WERI-Rb-1 (cell line): ENCODE data around the gene ASIC1.

Experiments used
- DNase-seq: peaks from one replicate; pipeline ENCODE4 v3.0.0-alpha.2; 2020
- H3K27ac ChIP-seq: fragments of 250-450 bp; sonication (Bioruptor Pico); 2 replicates; pipeline ENCODE4 v1.5.1; 2020; ENCODE audit warnings: mild to moderate bottlenecking, moderate library complexity
- H3K27me3 ChIP-seq: fragments of 250-450 bp; sonication (Bioruptor Pico); 2 replicates; pipeline ENCODE4 v1.5.1; 2021; ENCODE audit warnings: mild to moderate bottlenecking, low read depth, moderate library complexity; ENCODE audit not compliant: insufficient read depth, severe bottlenecking
- H3K36me3 ChIP-seq: fragments of 250-450 bp; sonication (Bioruptor Pico); 2 replicates; pipeline ENCODE4 v1.5.1; 2020; ENCODE audit warnings: mild to moderate bottlenecking, moderate library complexity
- H3K4me3 ChIP-seq: 2 replicates; pipeline ENCODE4 v1.5.1; 2011; ENCODE audit warnings: low read depth, mild to moderate bottlenecking, control low read depth, low read length
- H3K9me3 ChIP-seq: fragments of 250-450 bp; sonication (Bioruptor Pico); 2 replicates; pipeline ENCODE4 v1.5.1; 2021; ENCODE audit warnings: mild to moderate bottlenecking, moderate library complexity; ENCODE audit not compliant: severe bottlenecking
- CTCF ChIP-seq: IDR thresholded peaks from 2 replicates; pipeline ENCODE4 v1.5.1; 2011; ENCODE audit warnings: low read depth, mild to moderate bottlenecking, control low read depth, inconsistent platforms, low read length

ASIC1 gene

GRCh38 chr12:50066402-50066801 is 9.0 kb downstream of the ASIC1 start:
- no peak for TF ChIP-seq CTCF
- H3K27me3 ChIP-seq = no peaks in the 10 kb centered on the region
- no peak overlapping the region for H3K4me3 ChIP-seq
- DNase-seq = no peak
- no peaks in the 10 kb centered on the region for H3K9me3 ChIP-seq
- peaks cover 9% of the 10 kb centered on the region for H3K36me3 ChIP-seq
- no peak overlapping the region for H3K27ac ChIP-seq

GRCh38 chr12:50069069-50069468 is 11.7 kb downstream of the ASIC1 start:
- TF ChIP-seq CTCF = no peak
- H3K27me3 ChIP-seq = no peaks in the 10 kb centered on the region
- H3K36me3 ChIP-seq = 0 out of 2 replicates have a peak, but pooled peaks cover 6% of the 10 kb centered on the region
- DNase-seq = no peak
- H3K4me3 ChIP-seq = no peak overlapping the region
- H3K27ac ChIP-seq = no peak overlapping the region
- H3K9me3 ChIP-seq = no peaks in the 10 kb centered on the region

GRCh38 chr12:50069539-50069938 is 12.1 kb downstream of the ASIC1 start:
- DNase-seq = no peak
- H3K27me3 ChIP-seq = no peaks in the 10 kb centered on the region
- no peak for TF ChIP-seq CTCF
- H3K4me3 ChIP-seq = no peak overlapping the region
- no peak overlapping the region for H3K27ac ChIP-seq
- no peaks in the 10 kb centered on the region for H3K9me3 ChIP-seq
- H3K36me3 ChIP-seq = 0 out of 2 replicates have a peak, but pooled peaks cover 6% of the 10 kb centered on the region

GRCh38 chr12:50070314-50071060 is 13.1 kb downstream of the ASIC1 start:
- no peak overlapping the region for H3K27ac ChIP-seq
- peak; percentile 91 for TF ChIP-seq CTCF
- DNase-seq = peak; percentile 82
- no peaks in the 10 kb centered on the region for H3K27me3 ChIP-seq
- H3K4me3 ChIP-seq = no peak overlapping the region
- H3K9me3 ChIP-seq = no peaks in the 10 kb centered on the region
- H3K36me3 ChIP-seq = 0 out of 2 replicates have a peak, but pooled peaks cover 6% of the 10 kb centered on the region

GRCh38 chr12:50072198-50072907 is 15.0 kb downstream of the ASIC1 start:
- Histone ChIP-seq H3K4me3 (no peak overlapping the region), H3K9me3 (no peaks in the 10 kb centered on the region), H3K27me3 (no peaks in the 10 kb centered on the region), H3K27ac (no peak overlapping the region), H3K36me3 (0 out of 2 replicates have a peak, but pooled peaks cover 6% of the 10 kb centered on the region)
- no peak for DNase-seq
- TF ChIP-seq CTCF = no peak
